ENCODE measurements around the gene JCAD.

JCAD gene

GRCh38 chr10:30073045-30073766, 13.8 kb upstream of the JCAD start:
- no peak for DNase-seq (ENCODE audit: low read depth)

GRCh38 chr10:30072068-30072467, 12.7 kb upstream of the JCAD start:
- no peak for DNase-seq (ENCODE audit: low read depth)

- no peak for DNase-seq (ENCODE audit: low read depth)
Measured at GRCh38 chr10:30070001-30070685, 10.8 kb upstream of the JCAD start.

GRCh38 chr10:30068492-30069223, 9.3 kb upstream of the JCAD start:
- no peak for DNase-seq (ENCODE audit: low read depth)

GRCh38 chr10:30063099-30063498, 3.7 kb upstream of the JCAD start:
- peak; percentile 67 for DNase-seq (ENCODE audit: low read depth)

GRCh38 chr10:30062582-30062981, 3.2 kb upstream of the JCAD start:
- DNase-seq (ENCODE audit: low read depth), result peak; percentile 36

- DNase-seq (ENCODE audit: low read depth), result peak; percentile 92
Measured at GRCh38 chr10:30062090-30062489, 2.7 kb upstream of the JCAD start.

- no peak for DNase-seq (ENCODE audit: low read depth)
Measured at GRCh38 chr10:30058570-30059132, 735 bp downstream of the JCAD start.

- no peak for DNase-seq (ENCODE audit: low read depth)
Measured at GRCh38 chr10:30057894-30058556, 1.4 kb downstream of the JCAD start.

- DNase-seq (ENCODE audit: low read depth), result peak; percentile 57
Measured at GRCh38 chr10:30057421-30057841, 2.0 kb downstream of the JCAD start.

GRCh38 chr10:30056767-30057355, 2.5 kb downstream of the JCAD start:
- DNase-seq (ENCODE audit: low read depth), result peak; percentile 47

GRCh38 chr10:30056281-30056680, 3.1 kb downstream of the JCAD start:
- DNase-seq (ENCODE audit: low read depth), result peak; percentile 58

- DNase-seq (ENCODE audit: low read depth), result peak; percentile 48
Measured at GRCh38 chr10:30055226-30055662, 4.1 kb downstream of the JCAD start.

- peak; percentile 64 for DNase-seq (ENCODE audit: low read depth)
Measured at GRCh38 chr10:30052062-30052461, 7.3 kb downstream of the JCAD start.

GRCh38 chr10:30051220-30051619, 8.2 kb downstream of the JCAD start:
- DNase-seq (ENCODE audit: low read depth), result peak; percentile 55

GRCh38 chr10:30050411-30050810, 9.0 kb downstream of the JCAD start:
- no peak for DNase-seq (ENCODE audit: low read depth)

GRCh38 chr10:30048768-30049517, 10.4 kb downstream of the JCAD start:
- DNase-seq (ENCODE audit: low read depth), result no peak

GRCh38 chr10:30047924-30048531, 11.4 kb downstream of the JCAD start:
- DNase-seq (ENCODE audit: low read depth), result no peak

- DNase-seq (ENCODE audit: low read depth), result no peak
Measured at GRCh38 chr10:30047430-30047829, 12.0 kb downstream of the JCAD start.

- no peak for DNase-seq (ENCODE audit: low read depth)
Measured at GRCh38 chr10:30046476-30046875, 12.9 kb downstream of the JCAD start.
